ENCODE data around the gene BCR. TPM values are rescaled to one million over a fixed set of nuclear protein-coding genes. Genes with fewer than 3 reads are reported as not detected.

The BCR gene
- total RNA-seq, 1 experiment from 2014 or later: 13.9 TPM

DNA sequence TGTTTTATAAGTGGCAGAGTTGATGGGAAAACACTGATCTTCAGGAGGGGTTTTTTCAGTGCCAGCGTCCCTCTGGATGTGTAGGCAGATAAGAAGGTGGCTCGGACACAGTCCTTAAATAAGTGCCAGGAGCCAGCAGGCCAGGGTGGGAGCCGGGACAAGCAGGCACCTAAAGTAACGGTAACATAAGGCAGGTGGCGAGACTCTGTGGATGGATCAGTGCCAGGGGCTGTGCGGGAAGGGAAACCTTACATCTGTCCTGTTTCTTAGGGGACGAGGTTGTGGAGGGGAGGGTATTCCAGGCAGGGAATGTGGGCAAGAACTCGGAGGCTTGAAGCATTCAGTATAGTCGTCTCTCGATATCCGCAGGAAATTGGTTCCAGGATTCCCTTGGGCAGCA, 15.9 kb downstream of the BCR start:
- no peak for DNase-seq (ENCODE audit: low read depth)

DNA sequence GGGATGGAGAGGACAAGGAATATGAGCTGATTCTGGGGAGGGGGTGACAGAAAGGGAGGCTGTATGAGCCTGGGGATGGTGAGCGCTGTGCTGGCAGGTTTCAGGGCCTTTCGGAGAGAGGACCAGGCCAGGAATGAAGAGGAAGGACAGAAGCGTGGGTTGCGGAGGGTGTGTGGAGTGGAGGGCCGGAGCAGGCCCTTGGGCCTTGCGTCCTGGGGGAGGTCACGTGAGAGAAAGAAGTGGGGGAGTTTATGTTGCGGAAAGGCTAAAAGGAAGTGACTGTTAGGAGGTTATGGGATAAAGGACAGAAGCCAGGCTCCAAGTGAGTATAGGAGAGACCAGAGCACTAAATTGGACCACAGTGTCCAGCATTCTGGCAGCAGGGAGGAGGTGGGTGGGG, 17.5 kb downstream of the BCR start:
- DNase-seq (ENCODE audit: low read depth): no peak

DNA sequence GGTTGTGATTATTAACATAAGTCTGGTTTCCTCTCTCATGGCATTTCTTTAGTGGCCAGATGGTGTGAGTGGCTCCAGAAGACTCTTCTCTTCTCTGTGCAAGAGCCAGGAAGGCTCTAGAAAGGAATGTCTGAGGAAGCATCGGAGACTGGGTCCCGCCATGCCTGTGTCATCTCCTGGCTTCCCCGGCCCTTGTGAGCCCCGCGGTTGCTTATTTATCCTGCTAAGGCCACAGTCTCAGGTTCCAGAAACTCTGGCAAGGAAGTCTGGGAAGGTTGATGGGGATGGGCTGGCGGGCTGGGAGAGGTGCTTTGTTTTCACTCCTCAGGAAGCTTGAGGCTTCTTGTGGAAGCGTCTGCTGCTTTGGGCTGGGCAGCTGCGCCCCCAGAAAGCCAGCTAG, 18.9 kb downstream of the BCR start:
- no peak for DNase-seq (ENCODE audit: low read depth)

DNA sequence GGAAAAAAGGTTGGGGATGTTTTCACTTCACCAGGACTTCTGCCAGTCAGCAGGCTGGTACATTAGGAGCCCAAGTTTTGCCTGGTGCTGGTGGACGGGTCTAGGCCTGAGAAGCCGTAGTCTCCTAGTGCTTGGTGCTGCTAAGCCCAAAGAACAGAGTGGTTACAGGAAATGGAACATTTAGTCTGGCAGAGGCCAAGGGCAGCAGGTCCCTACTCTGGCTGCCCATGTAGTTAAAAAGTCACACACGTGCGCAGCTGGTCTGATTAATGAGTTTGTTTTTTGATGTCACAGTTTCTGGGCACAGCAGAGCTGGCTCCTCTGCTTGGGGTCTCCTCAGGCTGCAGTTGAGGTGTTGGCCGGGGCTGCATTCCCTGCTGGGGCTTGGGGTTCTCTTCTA, 20.6 kb downstream of the BCR start:
- no peak for DNase-seq (ENCODE audit: low read depth)

DNA sequence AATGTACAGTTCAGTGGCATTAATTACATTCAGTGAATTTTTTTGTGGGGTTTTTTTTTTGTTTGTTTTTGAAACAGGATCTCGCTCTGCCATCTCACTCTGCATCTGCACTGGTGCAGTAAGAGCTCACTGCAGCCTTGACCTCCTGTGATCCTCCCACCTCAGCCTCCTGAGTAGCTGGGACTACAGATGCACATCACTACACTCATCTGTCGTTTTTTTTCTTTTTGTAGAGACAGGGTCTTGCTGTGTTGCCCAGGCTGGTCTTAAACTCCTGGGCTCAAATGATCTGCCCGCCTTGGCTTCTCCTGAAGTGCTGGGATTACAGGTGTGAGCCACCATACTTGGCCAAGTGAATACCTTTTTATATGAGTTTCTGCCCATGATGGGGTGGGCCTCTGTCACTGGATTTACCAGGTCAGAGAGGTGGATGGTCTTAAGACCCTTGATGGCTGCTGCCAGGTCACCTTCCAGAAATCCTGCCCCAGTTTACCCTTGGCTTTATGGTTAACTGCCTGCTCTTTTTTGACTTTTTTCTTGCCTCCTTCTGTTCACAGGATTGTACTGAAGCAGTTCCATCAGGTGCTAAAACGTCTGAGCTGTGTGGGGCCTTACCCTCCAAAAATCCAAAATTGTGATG, 22.6 kb downstream of the BCR start:
- no peak for DNase-seq (ENCODE audit: low read depth)

DNA sequence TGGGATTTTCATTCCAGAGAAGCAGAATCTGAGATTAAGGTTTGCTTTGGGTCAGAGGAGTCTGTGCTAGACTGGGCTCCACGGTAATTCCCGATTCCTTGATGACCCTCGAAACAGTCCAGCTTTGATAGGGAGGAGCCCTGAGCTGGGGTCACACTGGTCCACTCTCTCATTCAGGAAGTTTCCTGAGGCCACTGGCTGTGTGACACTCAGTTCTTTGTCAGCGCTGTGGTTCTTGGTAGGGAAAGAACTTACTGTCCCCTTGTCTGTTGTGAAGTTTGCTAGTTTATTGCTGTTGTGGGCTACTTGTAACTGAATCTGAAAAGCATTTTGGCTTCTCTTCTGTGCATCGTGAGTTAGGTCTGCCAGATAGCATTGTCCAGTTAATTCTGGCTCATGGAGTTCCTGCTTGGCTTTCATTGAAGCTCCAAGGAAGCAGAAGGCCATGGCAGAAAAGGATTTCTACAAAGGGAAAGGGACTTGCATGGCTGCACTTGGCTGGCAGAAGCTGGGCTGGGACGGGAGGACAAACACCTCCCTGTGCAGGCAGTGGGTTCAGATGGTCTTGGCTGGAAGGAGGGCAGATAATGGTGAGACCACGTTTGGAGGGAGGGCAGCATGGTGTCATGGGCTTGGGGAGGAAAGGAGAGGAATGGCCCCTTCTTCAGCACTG, 23.3 kb downstream of the BCR start:
- no peak for DNase-seq (ENCODE audit: low read depth)

DNA sequence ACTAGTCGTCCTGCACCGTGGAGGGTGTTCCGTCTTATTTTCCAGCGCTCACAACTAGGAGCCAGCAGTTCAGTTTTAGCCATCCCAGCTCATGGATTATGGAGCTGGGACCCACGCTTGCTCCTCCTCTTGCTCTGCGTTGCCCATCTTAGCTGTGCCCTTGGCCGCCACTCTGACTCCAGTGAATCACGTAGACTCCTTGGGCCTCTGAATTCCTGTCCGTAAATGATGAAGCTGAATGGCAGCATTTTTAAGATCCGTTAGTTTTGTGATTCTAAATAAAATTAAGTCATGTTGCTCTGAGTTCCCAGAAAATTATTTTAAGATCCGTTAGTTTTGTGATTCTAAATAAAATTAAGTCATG, 23.8 kb downstream of the BCR start:
- no peak for DNase-seq (ENCODE audit: low read depth)

DNA sequence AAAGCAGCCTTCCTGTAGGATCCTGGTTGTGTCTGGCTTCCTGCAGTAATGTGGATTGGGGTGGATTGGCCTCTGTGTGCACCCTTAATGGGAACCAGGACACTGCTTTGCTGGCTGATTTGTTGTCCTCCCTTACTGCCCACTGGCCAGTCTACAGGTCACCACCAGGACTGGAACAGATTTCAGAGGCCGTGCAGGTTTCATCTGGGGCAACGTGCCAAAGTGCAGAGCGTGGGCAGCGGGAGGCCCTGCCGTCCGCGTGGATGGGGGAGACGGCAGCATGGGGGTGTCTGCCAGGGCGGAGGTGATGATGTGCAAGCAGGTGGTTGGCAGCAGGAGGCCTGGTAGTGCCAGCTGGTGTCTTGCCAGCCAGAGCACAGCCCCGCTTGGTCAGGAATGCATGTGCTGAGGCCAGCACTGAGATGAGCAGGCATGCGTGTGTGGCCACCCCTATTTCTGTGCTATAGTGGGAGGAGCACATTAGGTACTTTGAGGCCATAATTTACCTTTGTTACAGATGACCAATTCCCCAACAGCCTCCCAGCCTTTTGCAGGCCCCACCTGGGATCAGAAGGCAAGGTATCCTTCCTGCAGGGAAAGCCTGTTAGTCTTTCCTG, 24.3 kb downstream of the BCR start:
- no peak for DNase-seq (ENCODE audit: low read depth)

DNA sequence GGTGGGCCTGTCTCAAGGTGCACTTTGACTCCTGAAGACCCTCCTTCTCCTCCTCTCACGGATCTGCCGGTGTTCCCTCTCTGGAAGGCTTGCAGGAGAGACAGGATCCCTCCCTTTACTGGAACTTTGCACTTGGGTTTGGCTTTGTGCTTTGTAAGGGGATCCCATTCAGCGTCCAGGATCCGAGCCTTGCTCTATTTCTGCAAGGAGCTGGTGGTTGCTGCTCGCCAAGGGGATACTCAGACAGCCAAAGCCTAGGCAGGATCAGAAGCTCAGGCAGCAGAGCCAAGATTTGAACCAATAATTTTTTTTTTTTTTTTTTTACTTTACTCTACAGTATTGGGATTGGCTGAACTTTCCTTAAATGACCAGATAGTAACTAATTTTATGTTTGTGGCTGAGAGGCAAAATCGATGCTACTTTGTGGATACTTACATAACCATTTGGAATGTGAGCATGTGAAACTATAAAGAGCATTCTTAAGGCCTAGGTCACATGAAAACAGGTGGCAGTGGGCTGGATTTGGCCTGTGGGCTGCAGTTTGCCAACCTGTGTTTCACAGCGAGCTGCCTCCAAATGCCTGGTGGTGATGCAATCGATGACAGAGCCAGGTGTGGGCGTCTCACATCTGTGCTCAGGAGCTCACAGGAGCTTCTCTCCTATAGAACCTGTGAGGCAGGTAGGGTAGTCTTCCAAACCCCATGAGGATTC, 25.2 kb downstream of the BCR start:
- DNase-seq (ENCODE audit: low read depth): no peak

DNA sequence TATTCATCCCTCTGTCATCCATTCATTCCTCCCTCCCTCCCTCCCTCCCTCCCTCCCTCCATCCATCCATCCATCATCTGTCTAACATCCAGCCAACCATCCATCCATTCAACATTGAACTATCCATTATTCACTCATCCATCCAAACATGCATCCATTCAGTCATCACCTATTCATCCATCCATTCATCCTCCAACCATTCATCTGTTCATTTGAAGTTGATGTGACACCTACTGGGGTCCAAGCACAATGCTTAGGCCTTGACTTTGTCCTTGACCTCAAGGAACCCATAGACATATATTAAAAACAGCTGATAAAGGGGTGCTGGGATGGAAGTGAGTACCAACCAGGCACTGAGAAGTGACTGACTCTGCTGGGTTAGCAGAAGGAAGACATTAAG, 26.6 kb downstream of the BCR start:
- no peak for DNase-seq (ENCODE audit: low read depth)

DNA sequence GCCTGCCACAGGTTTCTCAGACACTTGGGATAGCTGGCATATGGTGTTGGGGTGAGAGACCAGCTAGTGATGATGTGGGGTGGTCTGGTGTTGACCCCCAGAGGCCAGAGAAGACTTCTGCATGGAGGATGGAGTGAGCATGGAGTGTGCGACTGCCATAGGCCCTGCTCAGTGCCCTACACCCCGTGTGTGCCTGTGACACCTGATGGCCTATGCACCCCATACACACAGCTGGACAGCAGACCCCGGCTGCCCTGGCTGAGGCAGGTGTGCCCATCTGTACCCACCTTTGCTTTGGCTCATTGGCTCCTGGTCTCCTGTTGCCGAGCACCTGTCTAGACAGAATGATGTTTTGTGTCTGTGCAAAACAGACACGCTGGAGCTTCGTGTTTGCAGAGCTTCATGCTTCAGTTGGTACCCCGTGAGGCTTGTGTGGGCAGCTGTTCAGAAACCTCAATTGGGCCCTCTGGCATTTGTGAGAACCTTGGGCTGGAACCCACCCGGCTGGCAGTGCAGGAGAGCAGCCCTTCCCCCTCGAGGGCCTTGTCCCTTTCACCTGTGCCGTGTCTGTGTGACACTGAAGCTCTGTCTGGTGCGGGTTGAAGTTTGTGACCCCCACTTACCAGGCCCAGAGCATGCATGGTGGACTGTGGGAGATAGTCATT, 27.6 kb downstream of the BCR start:
- no peak for DNase-seq (ENCODE audit: low read depth)

DNA sequence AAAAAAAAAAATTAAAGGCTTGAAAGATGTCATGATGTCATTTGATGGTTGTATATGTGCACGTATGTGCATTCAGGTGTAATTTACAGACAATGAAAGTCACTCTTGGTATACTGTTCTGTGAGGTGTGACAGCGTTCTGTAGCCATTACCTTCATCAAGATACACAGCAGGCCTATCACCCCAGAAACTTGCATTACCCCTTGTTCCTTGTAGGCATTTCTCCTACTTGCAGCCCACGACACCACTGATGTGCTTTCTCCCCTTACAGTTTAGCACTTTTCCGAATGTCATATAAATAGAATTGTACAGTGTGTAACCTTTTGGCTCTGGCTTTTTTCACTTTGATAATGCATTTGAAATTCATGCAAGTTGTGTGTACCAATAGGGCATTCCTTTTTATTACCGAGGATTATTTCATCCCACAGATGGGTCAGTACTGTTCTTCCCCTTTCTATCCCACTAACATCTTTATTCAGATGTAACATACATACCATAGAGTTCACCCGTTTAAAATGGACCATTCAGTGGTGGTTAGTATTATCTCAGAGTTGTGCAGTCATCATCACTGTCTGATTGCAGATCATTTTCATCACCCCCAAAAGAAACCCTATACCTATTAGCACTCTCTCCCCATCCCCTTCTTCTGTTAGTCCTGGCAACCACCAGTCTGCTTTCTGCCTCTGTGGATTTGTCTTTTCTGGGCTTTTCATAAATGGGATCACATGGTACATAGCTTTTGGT, 30.3 kb downstream of the BCR start:
- DNase-seq (ENCODE audit: low read depth): no peak

DNA sequence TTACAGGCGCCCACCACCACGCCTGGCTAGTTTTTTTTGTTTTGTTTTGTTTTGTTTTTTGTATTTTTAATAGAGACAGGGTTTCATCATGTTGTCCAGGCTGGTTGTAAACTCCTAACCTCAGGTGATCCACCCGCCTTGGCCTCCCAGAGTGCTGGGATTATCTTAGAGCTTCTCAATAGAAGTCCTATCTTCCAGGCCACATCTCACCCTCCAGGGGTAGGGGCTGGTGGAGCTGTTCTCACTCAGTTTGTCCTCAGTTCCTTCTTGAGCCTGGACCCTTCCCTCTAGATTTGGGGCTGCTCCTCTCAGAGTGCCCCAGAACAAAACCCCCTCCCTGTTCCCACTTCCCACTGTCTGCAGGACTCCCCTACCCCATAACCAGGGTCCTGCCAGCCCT, 31.3 kb downstream of the BCR start:
- no peak for DNase-seq (ENCODE audit: low read depth)

DNA sequence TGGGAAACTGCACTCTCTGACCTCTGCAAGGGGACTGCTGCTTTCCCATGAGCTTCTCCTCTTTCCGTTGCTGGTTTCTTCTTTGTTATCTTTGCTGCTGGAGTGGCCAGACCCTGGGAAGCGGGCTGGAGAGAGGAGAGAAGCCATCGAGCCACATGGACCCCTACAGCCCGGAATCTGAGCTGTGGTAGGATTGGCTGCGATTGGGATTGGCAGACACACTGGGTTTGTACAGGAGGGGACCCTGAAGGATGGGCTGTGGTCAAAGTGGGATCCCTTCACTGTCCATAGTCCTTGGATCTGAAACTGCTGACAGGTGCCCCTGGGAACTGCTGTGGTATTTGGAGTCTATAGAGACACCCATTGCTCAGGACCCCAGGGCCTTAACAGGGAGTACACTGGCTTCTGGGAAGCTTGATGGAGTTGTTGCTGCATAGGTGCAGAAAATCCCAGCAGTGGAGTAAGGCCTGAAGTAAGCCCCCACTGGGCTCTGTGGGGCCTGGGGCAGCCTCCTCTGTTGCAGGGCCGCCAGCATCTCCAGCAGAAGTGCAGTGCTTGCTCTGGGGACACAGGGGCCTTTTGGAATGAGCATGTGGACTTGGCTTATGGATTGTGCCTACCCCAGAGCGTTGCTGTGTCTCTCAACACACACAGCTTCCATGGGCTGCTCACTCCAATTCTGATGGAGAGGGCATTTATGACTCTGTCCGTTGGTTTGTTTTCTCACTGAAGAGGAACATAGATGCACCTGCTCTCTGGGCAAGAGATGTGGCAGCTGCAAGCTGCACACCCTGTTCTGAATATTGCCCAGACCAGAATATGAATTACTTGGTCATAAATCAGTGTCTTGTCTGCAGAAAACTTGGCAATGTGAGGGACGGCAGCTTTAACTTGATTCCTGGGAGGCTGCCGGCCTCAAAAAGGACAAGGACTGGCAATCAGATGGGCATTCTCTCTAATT, 32.0 kb downstream of the BCR start:
- no peak for DNase-seq (ENCODE audit: low read depth)

DNA sequence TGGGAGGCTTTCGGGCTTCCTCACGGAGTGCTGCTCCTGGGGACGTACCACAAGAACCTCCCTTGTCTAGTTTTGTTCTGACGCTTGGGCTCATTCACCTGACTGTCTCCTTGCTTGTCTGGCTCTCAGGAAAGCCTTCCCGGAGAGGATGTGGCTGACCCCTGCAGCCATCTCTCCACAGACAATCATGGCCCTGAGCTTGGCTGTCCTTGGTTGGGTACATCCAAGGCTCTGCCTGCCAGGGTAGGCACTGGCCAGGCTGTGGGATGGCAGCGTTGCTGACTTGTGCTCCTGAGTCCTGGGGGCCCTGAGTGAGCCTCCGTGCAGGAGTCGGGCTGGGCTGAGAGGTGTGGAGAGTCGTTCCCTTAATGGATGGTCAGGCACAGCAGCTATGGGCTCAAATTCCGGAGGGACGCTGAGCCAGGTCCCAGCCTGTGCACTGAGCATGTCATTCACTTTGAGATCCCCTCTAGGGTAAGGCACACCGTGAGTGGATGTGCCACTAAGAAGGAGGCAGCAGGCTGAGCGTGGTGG, 32.8 kb downstream of the BCR start:
- no peak for DNase-seq (ENCODE audit: low read depth)

DNA sequence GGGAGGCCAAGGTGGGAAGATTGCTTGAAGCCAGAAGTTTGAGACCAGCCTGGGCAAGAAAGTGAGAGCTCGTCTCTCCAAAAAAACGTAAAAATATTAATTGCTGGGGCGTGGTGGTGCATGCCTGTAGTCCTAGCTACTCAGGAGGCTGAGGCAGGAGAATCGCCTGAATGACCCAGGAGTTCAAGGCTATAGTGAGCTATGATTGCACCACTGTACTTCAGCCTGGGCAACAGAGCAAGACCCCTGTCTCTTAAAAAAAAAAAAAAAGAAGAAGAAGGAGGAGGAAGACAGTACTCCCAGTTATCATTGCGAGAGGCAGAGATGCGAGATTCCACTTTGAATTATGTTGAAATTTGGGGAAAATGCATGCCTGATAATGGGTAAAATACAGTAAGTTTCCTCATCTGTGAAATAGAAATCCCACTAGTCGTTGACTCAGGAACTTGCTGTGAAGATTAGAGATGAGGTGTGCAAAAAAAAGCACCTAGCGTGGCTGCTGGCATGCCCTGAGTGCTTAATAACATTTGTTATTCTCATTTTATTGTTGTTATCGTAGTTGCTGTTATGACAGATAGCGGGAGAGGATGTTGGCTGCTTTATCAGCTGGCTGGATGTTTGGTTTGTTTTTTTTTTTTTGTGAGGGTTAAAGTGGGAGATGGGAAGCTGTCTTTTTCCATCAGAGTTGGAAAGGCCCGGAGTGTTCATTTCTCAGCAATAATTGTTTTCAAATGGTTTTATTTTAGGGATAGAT, 33.4 kb downstream of the BCR start:
- no peak for DNase-seq (ENCODE audit: low read depth)

DNA sequence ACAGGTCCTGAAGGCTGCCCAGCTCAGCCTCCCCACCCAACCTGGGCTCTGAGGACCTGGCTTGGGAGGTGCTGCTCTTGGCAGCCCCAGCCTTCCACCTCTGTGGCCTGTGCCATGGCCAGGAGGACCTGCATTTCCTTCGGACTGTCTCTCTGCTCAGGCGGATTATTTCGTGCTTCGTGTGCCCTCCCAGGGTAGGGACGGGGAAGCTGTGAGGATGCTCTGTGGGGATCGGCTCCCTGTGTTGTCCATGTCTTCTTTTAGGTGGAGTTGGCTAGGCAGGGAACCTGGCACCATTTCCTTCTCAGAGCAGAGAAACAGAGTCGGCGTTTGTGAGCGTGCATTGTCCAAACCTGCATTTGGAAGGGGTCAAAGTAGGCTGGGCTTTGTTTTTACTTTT, 34.1 kb downstream of the BCR start:
- DNase-seq (ENCODE audit: low read depth): no peak

DNA sequence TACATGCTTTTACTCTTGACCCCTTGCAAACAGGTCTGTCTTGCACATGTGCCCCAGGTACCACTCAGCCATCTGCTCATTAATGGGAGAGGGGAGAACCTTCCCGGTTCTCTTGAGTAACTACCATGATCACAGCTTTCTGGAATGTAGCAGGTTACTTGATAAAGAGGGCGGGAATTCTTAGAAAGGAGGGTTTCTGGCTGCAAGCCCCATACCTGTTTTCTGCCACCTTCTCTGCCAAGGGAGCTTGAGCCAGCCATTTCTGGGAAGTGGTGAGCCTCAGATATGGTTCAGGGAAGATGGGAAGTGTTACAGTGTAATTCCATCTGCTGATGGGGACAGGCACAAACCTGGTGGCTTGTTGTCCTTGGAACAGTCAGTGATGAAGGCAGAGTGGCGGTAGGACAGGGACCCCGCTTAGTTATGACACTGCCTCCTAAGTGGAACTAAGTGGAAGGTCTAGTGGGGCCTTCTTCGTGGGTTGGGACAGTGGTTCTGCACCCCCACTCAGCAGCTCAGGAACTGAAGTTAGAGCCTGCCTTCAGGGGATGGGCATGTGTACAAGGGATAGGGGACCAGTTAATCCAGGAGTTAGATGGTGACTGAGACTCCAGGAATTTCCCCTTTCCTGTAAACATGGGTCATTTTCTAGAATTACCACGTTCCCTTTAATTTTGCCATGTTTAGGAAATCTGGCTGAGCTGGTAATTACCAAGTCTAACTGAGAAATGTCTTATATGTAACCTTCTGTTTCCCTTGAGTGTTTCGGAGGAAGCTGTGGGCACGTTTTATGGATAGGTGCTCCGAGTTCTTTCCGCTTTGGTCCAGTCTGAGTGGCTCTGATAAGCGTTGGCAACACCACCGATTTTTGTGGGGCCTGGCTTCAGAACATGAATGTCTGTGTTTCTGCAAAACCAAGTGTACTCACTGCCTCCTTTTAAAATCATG, 35.3 kb downstream of the BCR start:
- DNase-seq (ENCODE audit: low read depth): peak; percentile 73
